ENCODE data around the gene MBD4. TPM values are rescaled to one million over a fixed set of nuclear protein-coding genes. Genes with fewer than 3 reads are reported as not detected.
A peak's percentile ranks its signal among the peaks of the same experiment; 100 is the strongest.

The MBD4 gene
- polyA plus RNA-seq, 3 donors: 25.6 to 31.5 (median 30.1) TPM

DNA sequence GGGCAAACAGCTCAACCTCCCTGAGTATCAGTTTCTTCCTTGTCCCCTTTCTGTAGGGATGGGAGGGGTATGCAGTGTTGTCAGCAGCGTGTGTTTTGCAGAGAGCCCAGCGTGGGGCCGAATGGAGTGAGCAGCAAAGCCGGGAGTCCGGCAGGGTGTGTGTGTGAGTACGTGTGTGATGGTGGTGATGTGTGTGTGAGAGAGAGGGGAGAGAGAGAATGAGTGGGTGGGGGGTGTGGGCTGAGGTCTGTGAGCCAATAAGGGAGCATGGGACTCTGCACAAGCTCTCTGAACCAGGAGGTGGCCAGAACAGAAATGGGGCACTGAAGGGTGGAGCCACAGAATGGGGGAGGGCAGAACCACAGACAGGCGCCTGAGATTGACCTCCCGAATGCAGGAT lies 44.1 kb upstream of the MBD4 start:
- Histone ChIP-seq H3K27me3 (ENCODE audit: control insufficient read depth in 2 of 2, insufficient read depth in 2 of 2, low read length in 2 of 2) (no peaks in the 10 kb centered on the region), H3K9ac (ENCODE audit: insufficient read depth, low read length, poor library complexity, severe bottlenecking) (no peak overlapping the region), H3K4me3 (replicated peaks in 1 of 3; ENCODE audit: low read depth in 2 of 3, low read length in 3 of 3) (no peak overlapping the region), H3K36me3 (replicated peaks in 1 of 2; ENCODE audit: control insufficient read depth in 1 of 2, insufficient read depth in 2 of 2, low read length in 2 of 2) (peaks cover 21 to 51% of the 10 kb centered on the region in 2 donors), H3K79me2 (ENCODE audit: insufficient read depth, low read length) (no peaks in the 10 kb centered on the region), H4K20me1 (ENCODE audit: insufficient read depth, low read length) (no peaks in the 10 kb centered on the region), H3K4me2 (replicated peaks; ENCODE audit: extremely low read depth, low read length, poor library complexity, severe bottlenecking) (no peak overlapping the region), H3K4me1 (ENCODE audit: control insufficient read depth in 1 of 2, insufficient read depth in 2 of 2, low read length in 2 of 2) (peaks cover 32 to 38% of the 10 kb centered on the region in 2 donors), H3K27ac (ENCODE audit: low read depth in 1 of 2, low read length in 2 of 2) (no peak overlapping the region), H3K9me3 (replicated peaks in 1 of 2; ENCODE audit: control insufficient read depth in 1 of 2, insufficient read depth in 1 of 2, low read length in 2 of 2) (no peaks in the 10 kb centered on the region), H2AFZ (ENCODE audit: insufficient read depth, low read depth, low read length, poor library complexity, severe bottlenecking) (no peak overlapping the region)
- TF ChIP-seq, protein P1, sequence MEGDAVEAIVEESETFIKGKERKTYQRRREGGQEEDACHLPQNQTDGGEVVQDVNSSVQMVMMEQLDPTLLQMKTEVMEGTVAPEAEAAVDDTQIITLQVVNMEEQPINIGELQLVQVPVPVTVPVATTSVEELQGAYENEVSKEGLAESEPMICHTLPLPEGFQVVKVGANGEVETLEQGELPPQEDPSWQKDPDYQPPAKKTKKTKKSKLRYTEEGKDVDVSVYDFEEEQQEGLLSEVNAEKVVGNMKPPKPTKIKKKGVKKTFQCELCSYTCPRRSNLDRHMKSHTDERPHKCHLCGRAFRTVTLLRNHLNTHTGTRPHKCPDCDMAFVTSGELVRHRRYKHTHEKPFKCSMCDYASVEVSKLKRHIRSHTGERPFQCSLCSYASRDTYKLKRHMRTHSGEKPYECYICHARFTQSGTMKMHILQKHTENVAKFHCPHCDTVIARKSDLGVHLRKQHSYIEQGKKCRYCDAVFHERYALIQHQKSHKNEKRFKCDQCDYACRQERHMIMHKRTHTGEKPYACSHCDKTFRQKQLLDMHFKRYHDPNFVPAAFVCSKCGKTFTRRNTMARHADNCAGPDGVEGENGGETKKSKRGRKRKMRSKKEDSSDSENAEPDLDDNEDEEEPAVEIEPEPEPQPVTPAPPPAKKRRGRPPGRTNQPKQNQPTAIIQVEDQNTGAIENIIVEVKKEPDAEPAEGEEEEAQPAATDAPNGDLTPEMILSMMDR (IDR thresholded peaks at IDR 0.05): no peak
- peak overlapping the region in 2 of 7 donors; percentile 43 to 50 for H3K27ac Mint-ChIP-seq
- no peak for DNase-seq
- peaks cover 0 to 3% (median 0%) of the 10 kb centered on the region in 7 donors for H3K9me3 Mint-ChIP-seq
- peaks cover 39% of the 10 kb centered on the region for H3K4me1 Mint-ChIP-seq
- WGBS (ENCODE audit: insufficient coverage): 97% methylated on average over 6 of the region's 8 CpGs
- peaks cover 49 to 52% of the 10 kb centered on the region in 2 donors for H3K36me3 Mint-ChIP-seq
- peaks cover 0 to 1% (median 0%) of the 10 kb centered on the region in 3 donors for H3K27me3 Mint-ChIP-seq (ENCODE audit: low read depth in 3 of 3)
- intact Hi-C loops (cut with micrococcal nuclease): loop anchor here in 1 of 2 donors (10.0 kb wide), 1 partner anchor 451 kb away; no protein-coding TSS in a partner anchor
- H3K4me3 Mint-ChIP-seq: no peak overlapping the region

DNA sequence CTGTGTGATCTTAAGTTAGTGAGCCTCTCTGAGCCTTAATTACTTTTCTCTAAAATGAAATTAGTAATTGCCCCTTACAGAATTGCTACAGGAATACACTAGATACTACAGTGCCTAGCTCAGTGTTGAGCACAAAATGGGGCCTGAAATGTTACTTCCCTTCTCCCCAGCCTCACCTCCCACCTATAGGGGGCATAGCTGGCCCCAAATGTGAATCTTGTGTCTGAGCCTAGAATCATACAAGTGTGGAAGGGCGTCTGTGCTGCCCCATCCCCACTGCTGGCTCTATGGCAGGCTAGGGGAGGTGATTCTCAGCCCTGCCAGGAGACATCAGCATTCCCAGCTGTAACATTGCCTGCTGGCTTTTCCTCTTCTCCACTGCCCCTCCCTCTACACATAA lies 43.0 kb upstream of the MBD4 start:
- DNase-seq: no peak
- Mint-ChIP-seq H3K27ac (peak overlapping the region in 1 of 7 donors; percentile 63), H3K27me3 (ENCODE audit: low read depth in 3 of 3) (peaks cover 0 to 1% (median 0%) of the 10 kb centered on the region in 3 donors), H3K9me3 (peaks cover 0 to under 1% (median 0%) of the 10 kb centered on the region in 7 donors), H3K4me1 (peaks cover 31% of the 10 kb centered on the region), H3K4me3 (no peak overlapping the region), H3K36me3 (peaks cover 51 to 55% of the 10 kb centered on the region in 2 donors)
- Histone ChIP-seq H2AFZ (ENCODE audit: insufficient read depth, low read depth, low read length, poor library complexity, severe bottlenecking) (no peak overlapping the region), H3K4me1 (ENCODE audit: control insufficient read depth in 1 of 2, insufficient read depth in 2 of 2, low read length in 2 of 2) (peaks cover 22 to 27% of the 10 kb centered on the region in 2 donors), H3K4me3 (replicated peaks in 1 of 3; ENCODE audit: low read depth in 2 of 3, low read length in 3 of 3) (no peak overlapping the region), H3K36me3 (replicated peaks in 1 of 2; ENCODE audit: control insufficient read depth in 1 of 2, insufficient read depth in 2 of 2, low read length in 2 of 2) (peaks cover 28 to 62% of the 10 kb centered on the region in 2 donors), H3K4me2 (replicated peaks; ENCODE audit: extremely low read depth, low read length, poor library complexity, severe bottlenecking) (no peak overlapping the region), H3K9me3 (replicated peaks in 1 of 2; ENCODE audit: control insufficient read depth in 1 of 2, insufficient read depth in 1 of 2, low read length in 2 of 2) (no peaks in the 10 kb centered on the region), H3K27ac (ENCODE audit: low read depth in 1 of 2, low read length in 2 of 2) (peak overlapping the region in 1 of 2 donors; percentile 41), H3K79me2 (ENCODE audit: insufficient read depth, low read length) (no peaks in the 10 kb centered on the region), H4K20me1 (ENCODE audit: insufficient read depth, low read length) (no peaks in the 10 kb centered on the region), H3K9ac (ENCODE audit: insufficient read depth, low read length, poor library complexity, severe bottlenecking) (no peak overlapping the region), H3K27me3 (ENCODE audit: control insufficient read depth in 2 of 2, insufficient read depth in 2 of 2, low read length in 2 of 2) (no peaks in the 10 kb centered on the region)
- TF ChIP-seq, protein P1 (IDR thresholded peaks at IDR 0.05): no peak
- intact Hi-C loops (cut with micrococcal nuclease): loop anchor here in 1 of 2 donors (10.0 kb wide), 1 partner anchor 452 kb away; no protein-coding TSS in a partner anchor
- WGBS (ENCODE audit: insufficient coverage): no CpG with 5 or more reads among the region's 1 CpG

Data from CD14-positive monocyte (primary cell).